Loucy (cell line): ENCODE results near the gene NUF2.

Source experiments
- EZH2phosphoT487 ChIP-seq: fragments of 200-600 bp; IDR thresholded peaks from 2 replicates; pipeline ENCODE4 v1.6.1; 2018; ENCODE audit warnings: antibody characterized with exemption, mild to moderate bottlenecking, moderate library complexity, borderline replicate concordance
- TF ChIP-seq, protein P1 (sequence below): fragments of 200-600 bp; sonication (generic); conservative IDR thresholded peaks from 2 replicates; pipeline ENCODE4 v1.5.1; 2014; ENCODE audit warnings: mild to moderate bottlenecking, antibody characterized with exemption, low read length

DNA sequence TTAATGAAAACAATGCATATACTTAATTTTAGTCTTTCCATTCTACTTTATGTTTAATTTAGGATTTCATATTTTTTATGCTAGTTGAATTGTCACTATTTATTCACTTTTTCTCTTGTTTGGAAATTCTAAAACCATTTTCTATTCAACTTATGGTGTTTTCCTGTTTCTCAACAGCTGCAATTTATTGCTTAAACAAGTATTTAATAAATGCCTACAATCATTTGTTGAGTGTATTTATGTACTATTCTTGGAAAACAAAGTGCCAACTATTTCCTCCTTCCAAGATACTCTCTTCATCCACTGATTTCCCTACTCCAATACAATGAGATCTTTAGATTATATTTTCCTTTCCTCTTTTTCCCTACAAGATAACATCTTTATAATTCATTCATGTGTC lies 65.4 kb downstream of the NUF2 start:
- TF ChIP-seq, protein P1, sequence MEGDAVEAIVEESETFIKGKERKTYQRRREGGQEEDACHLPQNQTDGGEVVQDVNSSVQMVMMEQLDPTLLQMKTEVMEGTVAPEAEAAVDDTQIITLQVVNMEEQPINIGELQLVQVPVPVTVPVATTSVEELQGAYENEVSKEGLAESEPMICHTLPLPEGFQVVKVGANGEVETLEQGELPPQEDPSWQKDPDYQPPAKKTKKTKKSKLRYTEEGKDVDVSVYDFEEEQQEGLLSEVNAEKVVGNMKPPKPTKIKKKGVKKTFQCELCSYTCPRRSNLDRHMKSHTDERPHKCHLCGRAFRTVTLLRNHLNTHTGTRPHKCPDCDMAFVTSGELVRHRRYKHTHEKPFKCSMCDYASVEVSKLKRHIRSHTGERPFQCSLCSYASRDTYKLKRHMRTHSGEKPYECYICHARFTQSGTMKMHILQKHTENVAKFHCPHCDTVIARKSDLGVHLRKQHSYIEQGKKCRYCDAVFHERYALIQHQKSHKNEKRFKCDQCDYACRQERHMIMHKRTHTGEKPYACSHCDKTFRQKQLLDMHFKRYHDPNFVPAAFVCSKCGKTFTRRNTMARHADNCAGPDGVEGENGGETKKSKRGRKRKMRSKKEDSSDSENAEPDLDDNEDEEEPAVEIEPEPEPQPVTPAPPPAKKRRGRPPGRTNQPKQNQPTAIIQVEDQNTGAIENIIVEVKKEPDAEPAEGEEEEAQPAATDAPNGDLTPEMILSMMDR, result no peak
- TF ChIP-seq EZH2phosphoT487, result no peak
